ENCODE measurements around the gene MAP1LC3A. TPM values are rescaled to one million over a fixed set of nuclear protein-coding genes. Genes with fewer than 3 reads are reported as not detected.
A peak's percentile ranks its signal among the peaks of the same experiment; 100 is the strongest.

Gene MAP1LC3A
- total RNA-seq, 1 experiment from 2014 or later = 25.9 TPM

DNA sequence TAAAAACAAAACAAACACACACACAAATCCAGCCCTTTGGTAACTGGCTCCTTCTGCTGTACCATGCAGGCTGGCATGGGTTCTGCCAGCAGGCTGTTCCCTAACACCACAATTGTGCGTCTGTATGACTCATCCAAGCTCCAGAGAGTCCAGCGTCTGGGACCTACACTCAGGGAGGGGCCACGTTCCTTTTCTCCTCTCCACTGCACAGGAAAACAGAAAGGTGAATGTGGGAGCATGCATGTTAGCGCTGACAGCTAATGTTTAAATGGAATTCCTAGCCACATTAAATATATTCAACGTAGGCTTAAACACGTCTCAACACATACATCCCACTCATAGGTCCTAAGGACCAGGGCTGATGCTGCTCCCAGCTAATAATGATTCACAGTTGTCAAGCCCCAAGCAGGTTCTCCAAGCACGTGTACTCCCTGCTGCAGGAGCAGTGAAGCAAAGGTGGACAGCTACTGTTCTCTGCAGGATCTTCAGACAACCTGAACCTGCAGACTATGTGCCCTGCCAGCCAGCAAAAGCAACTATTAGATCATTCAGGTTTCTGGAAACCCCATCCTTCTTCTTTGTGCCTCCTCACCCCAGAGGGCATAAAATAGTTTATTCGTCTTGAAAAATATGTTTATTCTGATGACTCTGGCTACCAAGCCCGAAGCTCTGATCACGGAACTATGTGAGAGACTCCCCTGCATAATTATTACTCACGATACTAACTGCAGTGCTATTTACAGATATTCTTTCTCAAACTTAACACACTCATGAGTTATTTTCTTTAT lies 20.9 kb downstream of the MAP1LC3A start:
- H3K9me3 ChIP-seq (ENCODE audit: control insufficient read depth, low read depth, low read length) = no peaks in the 10 kb centered on the region
- H3K4ac ChIP-seq (ENCODE audit: low read depth, low read length) = no peak overlapping the region
- H3K9ac ChIP-seq (ENCODE audit: extremely low read depth, insufficient read length, low read length) = no peak overlapping the region
- no peak overlapping the region for H4K8ac ChIP-seq (replicated peaks; ENCODE audit: insufficient read length, low read depth, low read length)
- Mint-ChIP-seq H3K4me3 (no peak overlapping the region), H3K9me3 (no peaks in the 10 kb centered on the region), H3K36me3 (ENCODE audit: insufficient read depth in 1 of 3, low read depth in 3 of 3) (peaks cover 4 to 18% (median 12%) of the 10 kb centered on the region in 3 experiments; a peak in 6 of 7 replicates), H3K4me1 (no peaks in the 10 kb centered on the region), H3K27ac (peak overlapping the region in 1 of 3 experiments; percentile 47; a peak in 2 of 7 replicates), H3K27me3 (ENCODE audit: low read depth) (no peaks in the 10 kb centered on the region; the same call in 1 of the 2 replicates)
- no peak overlapping the region for H4K91ac ChIP-seq (ENCODE audit: insufficient read length, low read depth, low read length)
- no peaks in the 10 kb centered on the region for H3K27me3 ChIP-seq (ENCODE audit: insufficient read depth, low read length)
- H2BK12ac ChIP-seq (ENCODE audit: insufficient read length, low read depth, low read length) = no peak overlapping the region
- H3K23me2 ChIP-seq (ENCODE audit: insufficient read length, low read depth, low read length, poor library complexity, severe bottlenecking) = no peaks in the 10 kb centered on the region
- no peaks in the 10 kb centered on the region for H3K4me1 ChIP-seq (ENCODE audit: insufficient read depth, low read length)
- no peaks in the 10 kb centered on the region for H3K79me2 ChIP-seq (ENCODE audit: insufficient read depth, low read length)
- H3K56ac ChIP-seq (ENCODE audit: insufficient read length, low read depth, low read length) = no peak overlapping the region
- H3K27ac ChIP-seq (ENCODE audit: insufficient read length, low read depth, low read length) = no peak overlapping the region
- H2BK5ac ChIP-seq (ENCODE audit: insufficient read length, low read length) = no peak overlapping the region
- H3K79me1 ChIP-seq (ENCODE audit: insufficient read depth, low read depth, low read length, poor library complexity, severe bottlenecking) = no peaks in the 10 kb centered on the region
- no peaks in the 10 kb centered on the region for H4K20me1 ChIP-seq (ENCODE audit: control insufficient read depth, insufficient read depth, insufficient read length)
- no peak overlapping the region for H2BK120ac ChIP-seq (ENCODE audit: low read depth, low read length, poor library complexity, severe bottlenecking)
- no peak for DNase-seq
- no peak overlapping the region for H4K5ac ChIP-seq (ENCODE audit: insufficient read length, low read depth, low read length)
- no peak overlapping the region for H3K18ac ChIP-seq (ENCODE audit: insufficient read length, low read depth, low read length)
- no peak overlapping the region for H3K14ac ChIP-seq (ENCODE audit: insufficient read depth, low read length)
- H2BK15ac ChIP-seq (ENCODE audit: low read depth, low read length) = no peak overlapping the region
- no peak overlapping the region for H3T11ph ChIP-seq (ENCODE audit: low read length)
- no peak overlapping the region for H3K4me2 ChIP-seq (ENCODE audit: insufficient read depth, insufficient read length, low read length)
- TF ChIP-seq, protein P1, sequence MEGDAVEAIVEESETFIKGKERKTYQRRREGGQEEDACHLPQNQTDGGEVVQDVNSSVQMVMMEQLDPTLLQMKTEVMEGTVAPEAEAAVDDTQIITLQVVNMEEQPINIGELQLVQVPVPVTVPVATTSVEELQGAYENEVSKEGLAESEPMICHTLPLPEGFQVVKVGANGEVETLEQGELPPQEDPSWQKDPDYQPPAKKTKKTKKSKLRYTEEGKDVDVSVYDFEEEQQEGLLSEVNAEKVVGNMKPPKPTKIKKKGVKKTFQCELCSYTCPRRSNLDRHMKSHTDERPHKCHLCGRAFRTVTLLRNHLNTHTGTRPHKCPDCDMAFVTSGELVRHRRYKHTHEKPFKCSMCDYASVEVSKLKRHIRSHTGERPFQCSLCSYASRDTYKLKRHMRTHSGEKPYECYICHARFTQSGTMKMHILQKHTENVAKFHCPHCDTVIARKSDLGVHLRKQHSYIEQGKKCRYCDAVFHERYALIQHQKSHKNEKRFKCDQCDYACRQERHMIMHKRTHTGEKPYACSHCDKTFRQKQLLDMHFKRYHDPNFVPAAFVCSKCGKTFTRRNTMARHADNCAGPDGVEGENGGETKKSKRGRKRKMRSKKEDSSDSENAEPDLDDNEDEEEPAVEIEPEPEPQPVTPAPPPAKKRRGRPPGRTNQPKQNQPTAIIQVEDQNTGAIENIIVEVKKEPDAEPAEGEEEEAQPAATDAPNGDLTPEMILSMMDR (conservative IDR thresholded peaks at IDR 0.05) = no peak; the same call in 2 of the 3 replicates
- no peak overlapping the region for H2AFZ ChIP-seq (ENCODE audit: low read length)
- H3K23ac ChIP-seq (ENCODE audit: insufficient read length, low read depth, low read length) = no peak overlapping the region
- no CpG with 5 or more reads among the region's 11 CpGs for whole genome bisulfite sequencing (ENCODE audit: extremely low coverage, insufficient read length, low lambda C conversion rate)
- no peak overlapping the region for H2BK20ac ChIP-seq (ENCODE audit: low read depth, low read length, poor library complexity, severe bottlenecking)
- no peak overlapping the region for H2AK5ac ChIP-seq (ENCODE audit: insufficient read length, low read length)
